Measurements from ENCODE around the gene BPIFB4. TPM values are rescaled to one million over a fixed set of nuclear protein-coding genes. Genes with fewer than 3 reads are reported as not detected.

The BPIFB4 gene
- total RNA-seq, 4 donors from 2014 or later, result not detected

DNA sequence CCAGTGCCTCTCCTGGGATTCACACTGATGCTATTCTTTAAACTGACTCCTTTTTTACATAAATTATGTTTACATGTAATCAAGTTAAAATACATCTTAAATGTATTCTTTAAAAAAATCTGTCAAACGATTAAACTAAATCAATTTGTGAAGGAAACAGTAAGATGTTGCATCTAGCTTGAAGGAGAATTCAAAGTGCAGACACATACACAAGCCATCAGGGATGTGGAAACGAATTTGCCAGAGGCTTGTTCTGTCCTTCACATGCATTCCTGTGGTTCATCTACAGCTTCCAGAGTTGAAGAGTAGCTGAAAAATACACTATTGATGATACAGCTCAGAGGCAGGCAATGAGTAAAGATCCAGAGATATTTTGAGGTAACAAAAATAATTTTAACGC lies 33.0 kb upstream of the BPIFB4 start:
- DNase-seq (ENCODE audit: low spot score), result no peak
- ATAC-seq (ENCODE audit: low FRiP score), result no peak
- TF ChIP-seq, protein P1, sequence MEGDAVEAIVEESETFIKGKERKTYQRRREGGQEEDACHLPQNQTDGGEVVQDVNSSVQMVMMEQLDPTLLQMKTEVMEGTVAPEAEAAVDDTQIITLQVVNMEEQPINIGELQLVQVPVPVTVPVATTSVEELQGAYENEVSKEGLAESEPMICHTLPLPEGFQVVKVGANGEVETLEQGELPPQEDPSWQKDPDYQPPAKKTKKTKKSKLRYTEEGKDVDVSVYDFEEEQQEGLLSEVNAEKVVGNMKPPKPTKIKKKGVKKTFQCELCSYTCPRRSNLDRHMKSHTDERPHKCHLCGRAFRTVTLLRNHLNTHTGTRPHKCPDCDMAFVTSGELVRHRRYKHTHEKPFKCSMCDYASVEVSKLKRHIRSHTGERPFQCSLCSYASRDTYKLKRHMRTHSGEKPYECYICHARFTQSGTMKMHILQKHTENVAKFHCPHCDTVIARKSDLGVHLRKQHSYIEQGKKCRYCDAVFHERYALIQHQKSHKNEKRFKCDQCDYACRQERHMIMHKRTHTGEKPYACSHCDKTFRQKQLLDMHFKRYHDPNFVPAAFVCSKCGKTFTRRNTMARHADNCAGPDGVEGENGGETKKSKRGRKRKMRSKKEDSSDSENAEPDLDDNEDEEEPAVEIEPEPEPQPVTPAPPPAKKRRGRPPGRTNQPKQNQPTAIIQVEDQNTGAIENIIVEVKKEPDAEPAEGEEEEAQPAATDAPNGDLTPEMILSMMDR (IDR thresholded peaks at IDR 0.05), result no peak

DNA sequence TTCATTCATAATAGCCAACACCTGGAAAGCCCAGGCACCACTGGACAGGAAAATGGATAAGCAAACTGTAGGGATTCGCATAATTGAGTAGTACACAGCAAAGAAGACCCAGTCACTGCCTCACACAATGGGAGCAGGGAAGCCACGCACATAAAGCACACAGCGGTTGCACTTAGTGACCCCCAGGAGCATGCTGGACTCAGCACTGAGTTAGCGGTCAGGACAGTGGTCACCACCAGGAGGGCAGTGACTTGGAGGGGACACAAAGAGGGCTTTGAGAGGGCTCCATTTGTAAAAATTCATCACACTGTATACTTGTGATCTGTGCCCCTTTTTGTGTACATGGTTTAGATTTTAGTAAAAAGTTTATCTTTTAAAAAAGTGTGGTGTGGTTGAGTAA lies 28.1 kb upstream of the BPIFB4 start:
- ATAC-seq (ENCODE audit: low FRiP score) (no peak), DNase-seq (ENCODE audit: low spot score) (no peak)
- TF ChIP-seq, protein P1 (IDR thresholded peaks at IDR 0.05), result no peak

DNA sequence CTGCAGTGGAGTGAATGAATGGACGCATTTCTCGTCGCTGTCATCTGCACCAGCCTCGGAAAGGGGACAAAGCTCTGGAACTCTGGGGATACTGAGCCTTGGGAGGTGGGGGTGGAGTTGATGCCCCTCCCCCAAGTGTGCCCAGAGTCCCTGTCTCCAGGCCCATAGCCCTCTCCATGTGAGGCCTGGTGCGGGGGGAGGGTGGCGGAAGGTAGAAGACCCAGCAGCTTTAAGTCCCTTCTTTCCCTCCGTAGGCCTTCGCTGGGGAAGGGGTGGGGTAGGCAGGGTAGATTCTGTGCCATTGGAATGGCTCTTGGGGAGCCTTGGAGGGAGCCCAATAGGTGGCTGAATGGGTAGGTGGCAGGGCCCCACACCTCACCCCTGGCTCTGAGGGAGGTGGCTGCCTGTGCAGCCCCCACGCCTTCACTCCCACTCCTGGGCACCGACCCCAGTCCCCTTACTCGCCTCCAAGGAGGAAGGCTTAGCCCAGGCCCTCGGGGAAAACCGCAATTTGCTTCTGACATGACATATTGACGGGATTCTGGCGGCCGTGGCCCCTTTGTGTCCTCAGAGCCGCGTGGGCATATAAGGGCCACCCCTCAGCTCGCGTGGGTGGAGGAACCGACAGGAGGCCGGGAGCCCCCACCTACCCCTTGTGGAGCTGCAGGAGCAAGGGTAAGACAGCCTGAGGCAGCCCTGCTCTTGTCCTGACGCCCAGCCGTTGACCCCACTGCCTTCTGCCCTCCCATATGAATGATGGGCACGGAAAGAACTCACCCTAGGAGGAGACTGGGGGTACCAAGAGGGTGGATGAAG lies 25.9 kb upstream of the BPIFB4 start, which contains the start of gene BPIFB3:
Gene BPIFB3, plus strand, starts transcription at position 613 of the 816 bp plus-strand sequence. CDS start 1,533 bp downstream, outside the sequence.
- ATAC-seq (ENCODE audit: low FRiP score) (no peak), DNase-seq (ENCODE audit: low spot score) (no peak)
- TF ChIP-seq, protein P1 (IDR thresholded peaks at IDR 0.05), result no peak

DNA sequence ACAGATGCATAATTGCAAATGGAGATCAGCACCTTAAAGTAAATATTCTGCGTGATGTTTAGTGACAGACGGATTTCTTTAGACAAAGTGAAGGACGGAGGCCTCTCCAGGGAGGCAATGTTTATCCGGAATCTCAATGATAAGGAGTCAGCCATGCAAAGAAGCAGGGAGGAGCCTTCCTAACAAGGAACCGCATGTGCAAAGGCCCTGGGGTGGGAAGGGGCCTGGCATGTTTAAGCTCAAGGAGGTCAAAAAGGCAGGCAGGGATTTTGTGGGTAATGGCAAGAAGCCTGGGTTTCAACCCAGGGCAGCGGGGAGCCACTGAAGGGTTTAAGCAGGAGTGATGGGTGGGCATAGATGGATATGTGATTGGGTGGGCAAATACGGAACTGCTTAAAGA lies 25.1 kb upstream of the BPIFB4 start:
- DNase-seq (ENCODE audit: low spot score), result no peak
- no peak for ATAC-seq (ENCODE audit: low FRiP score)

DNA sequence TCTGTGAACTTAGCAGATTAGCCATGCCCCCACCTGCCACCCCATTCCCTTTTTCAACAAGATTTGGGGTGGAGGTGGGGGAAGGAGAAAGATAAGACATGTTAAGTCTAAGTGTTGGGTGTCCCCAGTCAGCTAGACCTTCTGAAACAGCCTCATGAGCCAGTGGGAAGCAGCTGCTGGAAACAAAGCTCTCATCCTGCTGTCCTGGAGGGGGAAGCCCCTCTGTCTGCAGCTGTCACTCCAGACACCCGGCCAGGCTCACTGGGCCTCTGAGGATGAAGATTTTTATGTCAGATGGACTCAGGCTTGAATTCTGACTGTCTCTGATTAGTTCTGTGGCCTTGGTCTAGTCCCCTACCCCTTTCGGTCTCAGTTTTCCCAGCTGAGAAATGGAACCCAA lies 24.7 kb upstream of the BPIFB4 start:
- no peak for ATAC-seq (ENCODE audit: low FRiP score)
- DNase-seq (ENCODE audit: low spot score), result no peak
- TF ChIP-seq, protein P1 (IDR thresholded peaks at IDR 0.05), result no peak

More for the DNA sequence above, 25.1 kb upstream of the BPIFB4 start:
- TF ChIP-seq, protein P1 (IDR thresholded peaks at IDR 0.05), result no peak

DNA sequence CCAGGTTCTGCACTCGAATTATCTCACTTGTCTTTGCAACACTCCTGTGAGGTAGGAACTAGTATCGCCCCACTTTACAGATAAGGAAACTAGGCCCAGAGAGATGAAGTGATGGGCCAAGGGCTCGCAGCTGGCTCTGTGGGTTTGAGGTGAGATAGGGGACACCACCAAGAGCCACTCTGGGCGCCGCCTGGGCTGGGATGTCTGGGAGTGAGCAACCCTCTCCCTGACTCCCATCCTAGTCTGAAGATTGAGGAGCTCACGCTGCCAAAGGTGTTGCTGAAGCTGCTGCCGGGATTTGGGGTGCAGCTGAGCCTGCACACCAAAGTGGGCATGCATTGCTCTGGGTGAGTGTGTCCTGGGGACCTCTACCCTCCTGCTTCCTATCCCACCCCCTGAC lies 20.3 kb upstream of the BPIFB4 start:
- no peak for ATAC-seq (ENCODE audit: low FRiP score)
- DNase-seq (ENCODE audit: low spot score), result no peak
- TF ChIP-seq, protein P1 (IDR thresholded peaks at IDR 0.05), result no peak
